HEK293 (cell line): Measurements from ENCODE around the gene SBF2.

Source experiments
- WT1 ChIP-seq: fragments of 450-650 bp; formaldehyde crosslinking; IDR thresholded peaks from 2 replicates; pipeline ENCODE4 v1.5.1; 2016; ENCODE audit warnings: missing biosample characterization, missing genetic modification characterization
- ZNF211 ChIP-seq: fragments of 450-650 bp; formaldehyde crosslinking; IDR thresholded peaks from 2 replicates; pipeline ENCODE4 v1.5.1; 2016; ENCODE audit warnings: low read depth, missing biosample characterization, missing genetic modification characterization
- ZNF274 ChIP-seq, 2 experiments: fragments of 200-500 bp in 1 of 2; fragments of 450-650 bp in 1 of 2; sonication (Bioruptor generic) in 1 of 2; formaldehyde crosslinking in 1 of 2; IDR thresholded peaks; 2 replicates each; pipeline versions ENCODE4 v1.5.1 to v1.6.1; 2014 to 2016; ENCODE audit warnings: borderline replicate concordance in 1 of 2, inconsistent platforms in 1 of 2, low read length in 1 of 2, missing biosample characterization in 1 of 2, missing genetic modification characterization in 1 of 2
- ZNF530 ChIP-seq: fragments of 450-650 bp; formaldehyde crosslinking; IDR thresholded peaks from 2 replicates; pipeline ENCODE4 v1.5.1; 2016; ENCODE audit warnings: low read depth, missing biosample characterization, missing genetic modification characterization
- ZNF629 ChIP-seq: fragments of 450-650 bp; formaldehyde crosslinking; IDR thresholded peaks from 2 replicates; pipeline ENCODE4 v1.5.1; 2017; ENCODE audit warnings: missing biosample characterization, missing genetic modification characterization
- ZNF837 ChIP-seq: fragments of 450-650 bp; formaldehyde crosslinking; IDR thresholded peaks from 2 replicates; pipeline ENCODE4 v1.5.1; 2016; ENCODE audit warnings: missing biosample characterization, missing genetic modification characterization
- TF ChIP-seq, protein P1 (sequence below): fragments of 450-650 bp; formaldehyde crosslinking; IDR thresholded peaks from 2 replicates; pipeline ENCODE4 v1.5.1; 2016; ENCODE audit warnings: missing biosample characterization, missing genetic modification characterization
- TF ChIP-seq, protein P2 (sequence below): fragments of 450-650 bp; formaldehyde crosslinking; conservative IDR thresholded peaks from 2 replicates; pipeline ENCODE4 v1.5.1; 2016; ENCODE audit warnings: low read depth, missing biosample characterization, missing genetic modification characterization

DNA sequence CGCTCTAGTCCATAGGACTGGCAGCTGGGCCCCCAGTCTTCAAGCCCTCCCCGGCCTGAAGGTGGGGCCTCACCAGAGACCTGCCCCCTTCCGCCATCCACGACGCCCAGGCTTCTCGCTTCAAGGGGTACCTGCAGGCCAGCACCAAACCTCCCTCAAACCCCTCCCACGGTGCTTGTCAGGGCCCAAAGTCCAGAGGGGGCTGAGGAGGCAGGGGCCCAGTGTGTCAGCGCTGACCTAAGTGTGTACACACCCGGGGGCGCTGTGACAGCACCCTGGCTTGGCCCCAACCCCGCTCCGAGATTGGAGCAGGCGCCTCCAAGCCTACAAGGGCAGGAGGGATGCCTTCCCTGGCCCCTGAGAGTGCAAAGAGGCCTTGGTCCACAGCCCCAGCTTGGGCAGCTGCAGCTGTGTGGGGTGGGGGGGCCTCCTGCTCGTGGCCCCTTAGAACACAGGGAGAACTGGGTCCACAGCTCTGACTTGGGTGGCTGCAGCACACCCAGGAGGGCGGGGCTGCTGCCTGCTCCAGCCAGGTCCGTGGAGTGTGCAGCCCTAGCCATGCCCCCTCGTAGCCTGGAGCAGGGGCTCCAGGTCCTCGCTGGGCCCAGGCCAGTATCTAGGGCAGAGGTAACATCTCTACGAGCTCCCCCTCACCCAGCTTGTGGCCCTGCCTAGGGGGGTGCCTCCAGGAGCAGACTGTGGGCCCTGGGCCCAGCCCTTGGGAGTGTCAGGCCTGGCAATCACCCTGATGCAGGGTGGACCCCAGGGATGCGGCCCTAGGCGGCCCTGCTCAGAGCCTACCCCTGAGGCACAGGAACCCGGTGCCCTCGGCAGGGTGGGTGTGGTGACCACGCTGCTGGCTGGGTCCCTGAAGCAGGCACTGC is 4.9 kb downstream of the SBF2 start:
- TF ChIP-seq ZNF530 (tag by site-specific recombination) (no peak), ZNF274 (IDR thresholded peaks at IDR 0.05; ENCODE audit: low read length) (no peak), ZNF274 (tag by site-specific recombination; IDR thresholded peaks at IDR 0.05; ENCODE audit: borderline replicate concordance) (no peak), ZNF211 (tag by site-specific recombination) (no peak), ZNF837 (no peak), ZNF629 (tag by site-specific recombination) (no peak), WT1 (no peak)
- TF ChIP-seq, protein P1, sequence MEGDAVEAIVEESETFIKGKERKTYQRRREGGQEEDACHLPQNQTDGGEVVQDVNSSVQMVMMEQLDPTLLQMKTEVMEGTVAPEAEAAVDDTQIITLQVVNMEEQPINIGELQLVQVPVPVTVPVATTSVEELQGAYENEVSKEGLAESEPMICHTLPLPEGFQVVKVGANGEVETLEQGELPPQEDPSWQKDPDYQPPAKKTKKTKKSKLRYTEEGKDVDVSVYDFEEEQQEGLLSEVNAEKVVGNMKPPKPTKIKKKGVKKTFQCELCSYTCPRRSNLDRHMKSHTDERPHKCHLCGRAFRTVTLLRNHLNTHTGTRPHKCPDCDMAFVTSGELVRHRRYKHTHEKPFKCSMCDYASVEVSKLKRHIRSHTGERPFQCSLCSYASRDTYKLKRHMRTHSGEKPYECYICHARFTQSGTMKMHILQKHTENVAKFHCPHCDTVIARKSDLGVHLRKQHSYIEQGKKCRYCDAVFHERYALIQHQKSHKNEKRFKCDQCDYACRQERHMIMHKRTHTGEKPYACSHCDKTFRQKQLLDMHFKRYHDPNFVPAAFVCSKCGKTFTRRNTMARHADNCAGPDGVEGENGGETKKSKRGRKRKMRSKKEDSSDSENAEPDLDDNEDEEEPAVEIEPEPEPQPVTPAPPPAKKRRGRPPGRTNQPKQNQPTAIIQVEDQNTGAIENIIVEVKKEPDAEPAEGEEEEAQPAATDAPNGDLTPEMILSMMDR: no peak
- TF ChIP-seq, protein P2, sequence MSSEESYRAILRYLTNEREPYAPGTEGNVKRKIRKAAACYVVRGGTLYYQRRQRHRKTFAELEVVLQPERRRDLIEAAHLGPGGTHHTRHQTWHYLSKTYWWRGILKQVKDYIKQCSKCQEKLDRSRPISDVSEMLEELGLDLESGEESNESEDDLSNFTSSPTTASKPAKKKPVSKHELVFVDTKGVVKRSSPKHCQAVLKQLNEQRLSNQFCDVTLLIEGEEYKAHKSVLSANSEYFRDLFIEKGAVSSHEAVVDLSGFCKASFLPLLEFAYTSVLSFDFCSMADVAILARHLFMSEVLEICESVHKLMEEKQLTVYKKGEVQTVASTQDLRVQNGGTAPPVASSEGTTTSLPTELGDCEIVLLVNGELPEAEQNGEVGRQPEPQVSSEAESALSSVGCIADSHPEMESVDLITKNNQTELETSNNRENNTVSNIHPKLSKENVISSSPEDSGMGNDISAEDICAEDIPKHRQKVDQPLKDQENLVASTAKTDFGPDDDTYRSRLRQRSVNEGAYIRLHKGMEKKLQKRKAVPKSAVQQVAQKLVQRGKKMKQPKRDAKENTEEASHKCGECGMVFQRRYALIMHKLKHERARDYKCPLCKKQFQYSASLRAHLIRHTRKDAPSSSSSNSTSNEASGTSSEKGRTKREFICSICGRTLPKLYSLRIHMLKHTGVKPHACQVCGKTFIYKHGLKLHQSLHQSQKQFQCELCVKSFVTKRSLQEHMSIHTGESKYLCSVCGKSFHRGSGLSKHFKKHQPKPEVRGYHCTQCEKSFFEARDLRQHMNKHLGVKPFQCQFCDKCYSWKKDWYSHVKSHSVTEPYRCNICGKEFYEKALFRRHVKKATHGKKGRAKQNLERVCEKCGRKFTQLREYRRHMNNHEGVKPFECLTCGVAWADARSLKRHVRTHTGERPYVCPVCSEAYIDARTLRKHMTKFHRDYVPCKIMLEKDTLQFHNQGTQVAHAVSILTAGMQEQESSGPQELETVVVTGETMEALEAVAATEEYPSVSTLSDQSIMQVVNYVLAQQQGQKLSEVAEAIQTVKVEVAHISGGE (tag by site-specific recombination): no peak
